Gastroesophageal sphincter (tissue), 3 donors: ENCODE results near the gene GNAI3.

Source experiments
- CTCF ChIP-seq, 4 experiments: fragments of 200-600 bp in 2 of 4; fragments of 450-650 bp in 2 of 4; sonication (generic) in 1 of 4; IDR thresholded peaks; one replicate each; pipeline ENCODE4 v1.5.1; 2017 to 2019; ENCODE audit warnings: antibody characterized with exemption in 4 of 4, mild to moderate bottlenecking in 2 of 4, moderate library complexity in 2 of 4
- EP300 ChIP-seq: sonication (generic); formaldehyde crosslinking; IDR thresholded peaks from one replicate; pipeline ENCODE4 v1.6.1; 2017; ENCODE audit warnings: antibody characterized with exemption, mild to moderate bottlenecking
- POLR2A ChIP-seq, 2 donors: fragments of 450-650 bp; IDR thresholded peaks; one replicate each; pipeline ENCODE4 v1.6.1; 2017; ENCODE audit warnings: antibody characterized with exemption in 2 of 2, mild to moderate bottlenecking in 2 of 2, moderate library complexity in 1 of 2
- POLR2AphosphoS5 ChIP-seq: sonication (generic); formaldehyde crosslinking; IDR thresholded peaks from one replicate; pipeline ENCODE4 v1.6.1; 2017; ENCODE audit warnings: antibody characterized with exemption

GRCh38 chr1:109618661-109619575, 70.5 kb downstream of the GNAI3 start:
- TF ChIP-seq CTCF (IDR thresholded peaks at IDR 0.05) (no peak), POLR2AphosphoS5 (no peak), EP300 (no peak), POLR2A (IDR thresholded peaks at IDR 0.05) (no peak)
